ENCODE results near the gene AKT2.

DNA sequence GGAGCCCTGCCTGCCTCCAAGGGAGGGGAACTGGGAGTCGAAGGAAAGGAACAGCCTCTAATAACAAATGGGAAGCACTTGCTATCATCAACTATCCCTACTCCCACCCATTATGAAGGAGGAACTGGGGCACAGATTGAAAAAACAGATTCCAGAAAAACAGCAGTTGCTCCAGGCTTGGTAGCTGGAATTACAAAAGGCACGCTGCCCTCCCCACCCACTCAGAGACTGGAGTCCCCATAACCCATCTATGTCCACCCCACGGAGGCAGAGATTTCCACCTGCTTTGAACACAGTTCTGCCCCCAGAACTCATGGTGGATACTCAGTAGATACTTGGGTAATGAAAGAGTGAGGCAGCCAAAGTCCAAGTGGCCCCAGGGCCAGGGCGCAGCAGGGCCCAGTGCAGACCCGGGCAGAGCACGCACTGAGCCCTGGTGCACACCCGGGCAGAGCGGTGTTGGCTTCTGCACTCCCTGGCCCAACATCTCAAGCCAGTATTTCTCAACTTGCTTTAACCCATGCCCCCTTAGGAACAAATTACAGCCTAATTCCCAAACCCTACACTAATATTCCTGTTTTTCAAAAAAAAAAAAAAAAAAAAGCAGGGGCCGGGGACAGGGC lies 39.5 kb downstream of the AKT2 start:
- no peak for TF ChIP-seq CTCF (conservative IDR thresholded peaks at IDR 0.05; ENCODE audit: low read length)
- no peak for TF ChIP-seq EZH2phosphoT487 (IDR thresholded peaks at IDR 0.05; ENCODE audit: borderline replicate concordance)

Measured in Loucy (cell line).